ENCODE measurements around the gene LRP1B.

Gene LRP1B

GRCh38 chr2:141313972-141314371, 816.8 kb downstream of the LRP1B start:
- TF ChIP-seq GATA3 (IDR thresholded peaks at IDR 0.05; ENCODE audit: low read depth, low read length) (no peak), GATA2 (IDR thresholded peaks at IDR 0.05; ENCODE audit: low read depth, low read length) (no peak)

GRCh38 chr2:141311430-141311829, 819.4 kb downstream of the LRP1B start:
- TF ChIP-seq GATA3 (IDR thresholded peaks at IDR 0.05; ENCODE audit: low read depth, low read length) (no peak), GATA2 (IDR thresholded peaks at IDR 0.05; ENCODE audit: low read depth, low read length) (no peak)

DNA sequence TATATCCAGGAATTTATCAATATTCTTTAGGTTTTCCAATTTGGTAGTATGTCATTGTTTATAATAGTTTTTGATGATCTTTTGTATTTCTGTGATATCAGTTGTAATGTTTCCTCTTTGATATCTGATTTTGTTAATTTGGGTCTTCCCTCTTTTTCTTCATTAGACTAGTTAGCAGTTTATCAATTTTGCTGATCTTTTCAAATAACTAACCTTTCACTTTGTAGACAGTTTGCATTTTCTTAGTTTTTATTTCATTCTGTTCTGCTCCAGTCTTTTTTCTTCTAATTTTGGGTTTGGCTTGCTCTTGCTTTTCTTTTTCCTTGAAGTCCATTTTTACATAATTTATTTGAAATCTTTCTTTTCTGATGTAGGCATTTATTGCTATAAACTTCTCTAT, 824.4 kb downstream of the LRP1B start:
- TF ChIP-seq GATA3 (IDR thresholded peaks at IDR 0.05; ENCODE audit: low read depth, low read length) = no peak
- no peak for TF ChIP-seq GATA2 (IDR thresholded peaks at IDR 0.05; ENCODE audit: low read depth, low read length)

- no peak for TF ChIP-seq GATA3 (IDR thresholded peaks at IDR 0.05; ENCODE audit: low read depth, low read length)
- no peak for TF ChIP-seq GATA2 (IDR thresholded peaks at IDR 0.05; ENCODE audit: low read depth, low read length)
Observed at GRCh38 chr2:141301551-141301950, 829.3 kb downstream of the LRP1B start.

GRCh38 chr2:141280037-141280436, 850.8 kb downstream of the LRP1B start:
- no peak for TF ChIP-seq GATA3 (IDR thresholded peaks at IDR 0.05; ENCODE audit: low read depth, low read length)
- TF ChIP-seq GATA2 (IDR thresholded peaks at IDR 0.05; ENCODE audit: low read depth, low read length) = no peak

DNA sequence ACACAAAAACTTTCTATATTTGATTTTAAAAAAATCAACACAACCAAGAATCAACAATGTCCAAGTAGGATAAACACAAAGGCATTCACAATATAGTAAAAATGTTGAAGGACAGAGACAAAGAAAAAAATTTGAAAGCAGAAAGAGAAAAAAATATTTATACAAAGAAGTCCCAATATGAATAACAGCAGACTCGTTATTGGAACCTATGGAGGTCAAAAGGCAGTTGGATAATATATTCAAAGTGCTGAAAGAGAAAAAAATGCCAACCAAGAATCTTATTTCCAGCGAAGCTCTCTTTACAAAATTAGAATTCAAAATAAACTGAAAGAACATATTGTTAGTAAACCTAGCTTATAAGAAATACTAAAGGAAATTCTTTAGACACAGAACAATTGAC, 859.5 kb downstream of the LRP1B start:
- TF ChIP-seq GATA2 (IDR thresholded peaks at IDR 0.05; ENCODE audit: low read depth, low read length) (no peak), GATA3 (IDR thresholded peaks at IDR 0.05; ENCODE audit: low read depth, low read length) (no peak)

- no peak for TF ChIP-seq GATA3 (IDR thresholded peaks at IDR 0.05; ENCODE audit: low read depth, low read length)
- TF ChIP-seq GATA2 (IDR thresholded peaks at IDR 0.05; ENCODE audit: low read depth, low read length) = no peak
Observed at GRCh38 chr2:141264848-141265247, 866.0 kb downstream of the LRP1B start.

DNA sequence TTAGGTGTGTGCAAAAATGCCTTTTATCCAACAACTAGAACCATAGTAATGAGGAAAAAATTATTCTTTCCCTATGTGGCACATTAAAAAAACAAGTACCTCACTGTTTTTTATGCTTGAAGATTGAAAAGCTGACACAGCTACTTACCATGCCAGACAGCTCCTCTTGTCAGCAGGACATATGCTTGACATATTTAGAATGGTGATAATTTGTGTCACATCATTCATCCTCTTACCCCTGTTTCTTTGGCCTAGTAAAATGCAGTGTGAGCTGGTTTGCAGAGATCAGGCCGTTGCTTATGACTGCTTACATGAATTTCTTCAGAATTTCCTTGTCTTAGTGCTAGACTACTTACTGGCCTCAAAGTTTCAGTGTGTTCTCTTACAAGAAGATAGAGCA, 869.9 kb downstream of the LRP1B start:
- TF ChIP-seq GATA2 (IDR thresholded peaks at IDR 0.05; ENCODE audit: low read depth, low read length) = no peak
- no peak for TF ChIP-seq GATA3 (IDR thresholded peaks at IDR 0.05; ENCODE audit: low read depth, low read length)

DNA sequence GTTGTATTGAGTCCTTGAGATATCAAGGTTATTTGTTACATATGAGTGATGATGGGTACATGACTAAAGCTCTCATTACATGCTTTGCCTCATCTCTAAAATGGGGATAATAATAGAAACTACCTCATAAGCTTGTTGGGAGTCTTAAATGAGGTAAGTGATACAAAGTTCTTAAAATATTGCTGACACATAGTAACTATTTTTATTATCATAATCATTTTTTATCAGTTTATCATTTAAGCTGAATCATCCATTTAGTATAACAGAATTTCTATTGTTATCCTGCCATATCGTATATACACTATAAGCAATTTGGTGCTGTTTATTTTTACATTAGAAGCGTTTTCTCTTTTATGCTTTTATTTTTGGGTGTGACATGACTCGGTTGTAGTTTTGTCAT, 871.1 kb downstream of the LRP1B start:
- TF ChIP-seq GATA2 (IDR thresholded peaks at IDR 0.05; ENCODE audit: low read depth, low read length) = no peak
- TF ChIP-seq GATA3 (IDR thresholded peaks at IDR 0.05; ENCODE audit: low read depth, low read length) = no peak

- TF ChIP-seq GATA2 (IDR thresholded peaks at IDR 0.05; ENCODE audit: low read depth, low read length) (no peak), GATA3 (IDR thresholded peaks at IDR 0.05; ENCODE audit: low read depth, low read length) (no peak)
Observed at GRCh38 chr2:141242008-141242407, 888.8 kb downstream of the LRP1B start.

GRCh38 chr2:141226560-141226959, 904.3 kb downstream of the LRP1B start:
- no peak for TF ChIP-seq GATA2 (IDR thresholded peaks at IDR 0.05; ENCODE audit: low read depth, low read length)
- no peak for TF ChIP-seq GATA3 (IDR thresholded peaks at IDR 0.05; ENCODE audit: low read depth, low read length)

GRCh38 chr2:141207036-141207385, 923.8 kb downstream of the LRP1B start:
- no peak for TF ChIP-seq GATA2 (IDR thresholded peaks at IDR 0.05; ENCODE audit: low read depth, low read length)
- no peak for TF ChIP-seq GATA3 (IDR thresholded peaks at IDR 0.05; ENCODE audit: low read depth, low read length)

- TF ChIP-seq GATA2 (IDR thresholded peaks at IDR 0.05; ENCODE audit: low read depth, low read length) = no peak
- TF ChIP-seq GATA3 (IDR thresholded peaks at IDR 0.05; ENCODE audit: low read depth, low read length) = no peak
Observed at GRCh38 chr2:141201016-141201565, 929.7 kb downstream of the LRP1B start.

DNA sequence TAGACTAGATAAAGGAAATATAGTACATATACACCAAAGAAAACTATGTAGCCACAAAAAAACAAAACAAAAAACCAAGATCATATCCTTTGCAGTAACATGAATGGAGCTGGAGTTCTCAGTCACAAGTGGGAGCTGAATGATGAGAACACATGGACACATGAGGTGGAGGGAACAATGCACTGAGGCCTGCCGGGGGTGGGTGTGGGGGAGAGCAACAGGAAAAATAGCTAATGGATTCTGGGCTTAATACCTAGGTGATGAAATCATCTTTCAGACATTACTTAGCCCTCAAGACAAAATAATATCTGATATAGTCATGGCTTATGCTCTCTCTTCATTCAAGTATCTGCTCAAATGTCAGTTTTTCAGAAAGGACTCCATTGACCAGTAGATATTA, 930.6 kb downstream of the LRP1B start:
- TF ChIP-seq GATA3 (IDR thresholded peaks at IDR 0.05; ENCODE audit: low read depth, low read length) (no peak), GATA2 (IDR thresholded peaks at IDR 0.05; ENCODE audit: low read depth, low read length) (no peak)

GRCh38 chr2:141199711-141200110, 931.1 kb downstream of the LRP1B start:
- no peak for TF ChIP-seq GATA3 (IDR thresholded peaks at IDR 0.05; ENCODE audit: low read depth, low read length)
- no peak for TF ChIP-seq GATA2 (IDR thresholded peaks at IDR 0.05; ENCODE audit: low read depth, low read length)

DNA sequence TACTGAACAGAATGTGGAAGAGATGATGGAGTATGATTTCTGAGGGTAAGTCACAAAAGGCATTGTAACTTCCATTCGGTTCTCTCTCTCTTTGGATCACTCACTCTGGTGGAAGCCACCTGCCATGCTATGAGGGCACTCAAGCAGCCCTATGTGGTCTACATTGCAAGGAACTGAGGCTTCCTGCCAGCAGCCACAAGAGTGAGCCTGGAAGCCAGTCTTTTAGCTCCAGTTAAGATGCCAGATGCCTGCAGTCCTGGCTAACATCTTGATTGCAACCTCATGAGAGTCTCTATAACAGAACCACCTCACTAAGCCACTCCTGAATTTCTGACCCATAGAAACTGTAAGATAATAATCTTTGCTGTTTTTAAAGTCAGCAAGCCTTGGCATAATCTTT, 935.7 kb downstream of the LRP1B start:
- TF ChIP-seq GATA3 (IDR thresholded peaks at IDR 0.05; ENCODE audit: low read depth, low read length) (no peak), GATA2 (IDR thresholded peaks at IDR 0.05; ENCODE audit: low read depth, low read length) (no peak)
